Thyroid gland (tissue), 4 donors: ENCODE data around the gene IQSEC2. TPM values are rescaled to one million over a fixed set of nuclear protein-coding genes. Genes with fewer than 3 reads are reported as not detected.

Source experiments
- DNase-seq, 2 donors: peaks; one replicate each; pipeline ENCODE4 v3.0.0-alpha.2; 2019
- H3K27ac ChIP-seq, 3 donors: fragments of 200-600 bp; sonication (generic); 1 replicate in 2 of 3; 2 replicates in 1 of 3; pipeline ENCODE4 v1.5.1; 2016 to 2019; ENCODE audit warnings: mild to moderate bottlenecking in 1 of 3, moderate library complexity in 1 of 3
- H3K27me3 ChIP-seq: fragments of 200-600 bp; sonication (generic); one replicate; pipeline ENCODE4 v1.5.1; 2019
- H3K36me3 ChIP-seq, 2 donors: fragments of 200-600 bp; sonication (generic); one replicate each; pipeline ENCODE4 v1.5.1; 2016 to 2019
- H3K4me1 ChIP-seq, 2 donors: fragments of 200-600 bp; sonication (generic); one replicate each; pipeline ENCODE4 v1.5.1; 2017 to 2019
- H3K4me3 ChIP-seq, 3 donors: fragments of 200-600 bp; sonication (generic); replicated peaks in 1 of 3; 1 replicate in 2 of 3; 2 replicates in 1 of 3; pipeline ENCODE4 v1.5.1; 2016; ENCODE audit warnings: mild to moderate bottlenecking in 1 of 3
- H3K9me3 ChIP-seq: fragments of 200-600 bp; sonication (generic); one replicate; pipeline ENCODE4 v1.5.1; 2017
- CTCF ChIP-seq, 6 experiments: fragments of 200-600 bp in 3 of 6; fragments of 450-650 bp in 3 of 6; sonication (generic) in 3 of 6; IDR thresholded peaks; one replicate each; pipeline ENCODE4 v1.5.1; 2016 to 2019; ENCODE audit warnings: antibody characterized with exemption in 6 of 6, mild to moderate bottlenecking in 2 of 6, inconsistent platforms in 1 of 6, moderate library complexity in 1 of 6
- POLR2A ChIP-seq, 2 donors: fragments of 450-650 bp; IDR thresholded peaks; one replicate each; pipeline ENCODE4 v1.6.1; 2017; ENCODE audit warnings: antibody characterized with exemption in 2 of 2, mild to moderate bottlenecking in 2 of 2, moderate library complexity in 1 of 2
- WGBS, 2 donors: methylation state at CpG; one replicate each; pipeline ENCODE4 v1.1.5; 2017; 5-methylcytosine and 5-hydroxymethylcytosine counted together
- intact Hi-C: fragments of 100-400 bp; cut with DNase I; formaldehyde crosslinking; loops from one replicate; pipeline ENCODE4 v1.15.1; 2023
- total RNA-seq, 4 donors: library from RNA; depleted of rRNA; stranded (reverse); fragments of >200 nt; gene quantifications; one replicate each; pipeline ENCODE4 v1.2.3, GENCODE V29; 2016

The IQSEC2 gene
- total RNA-seq, 4 donors from 2014 or later = 14.1 to 23.7 (median 17.2) TPM

GRCh38 chrX:53262189-53262917 lies 19.0 kb downstream of the IQSEC2 start:
- 81 to 89% methylated on average over 7 of the region's 7 CpGs for WGBS, 2 donors
- Histone ChIP-seq H3K9me3 (no peaks in the 10 kb centered on the region), H3K27ac (no peak overlapping the region), H3K27me3 (no peaks in the 10 kb centered on the region), H3K4me1 (no peaks in the 10 kb centered on the region), H3K36me3 (no peaks in the 10 kb centered on the region), H3K4me3 (no peak overlapping the region)
- DNase-seq = no peak
- no peak for TF ChIP-seq CTCF (IDR thresholded peaks at IDR 0.05)
- no peak for TF ChIP-seq POLR2A (IDR thresholded peaks at IDR 0.05)
- intact Hi-C loops = no loop called here

- no peaks in the 10 kb centered on the region for H3K9me3 ChIP-seq
- H3K27me3 ChIP-seq = no peaks in the 10 kb centered on the region
- H3K4me1 ChIP-seq = no peaks in the 10 kb centered on the region
- intact Hi-C loops = no loop called here
- no peak overlapping the region for H3K27ac ChIP-seq
- WGBS, 2 donors = 60 to 66% methylated on average over 7 of the region's 7 CpGs
- no peak for DNase-seq
- H3K4me3 ChIP-seq = no peak overlapping the region
- H3K36me3 ChIP-seq = no peaks in the 10 kb centered on the region
- TF ChIP-seq CTCF (IDR thresholded peaks at IDR 0.05) (no peak), POLR2A (IDR thresholded peaks at IDR 0.05) (no peak)
These were observed 19.9 kb downstream of the IQSEC2 start for GRCh38 chrX:53261355-53261972.

GRCh38 chrX:53260836-53261235 lies 20.5 kb downstream of the IQSEC2 start:
- no peaks in the 10 kb centered on the region for H3K4me1 ChIP-seq
- no peaks in the 10 kb centered on the region for H3K27me3 ChIP-seq
- no peak overlapping the region for H3K27ac ChIP-seq
- no peaks in the 10 kb centered on the region for H3K9me3 ChIP-seq
- intact Hi-C loops = no loop called here
- DNase-seq = no peak
- no peak overlapping the region for H3K4me3 ChIP-seq
- TF ChIP-seq CTCF (IDR thresholded peaks at IDR 0.05) (no peak), POLR2A (IDR thresholded peaks at IDR 0.05) (no peak)
- 77 to 95% methylated on average over 2 to 3 of the region's 7 CpGs for WGBS, 2 donors
- no peaks in the 10 kb centered on the region for H3K36me3 ChIP-seq

- Histone ChIP-seq H3K4me1 (no peaks in the 10 kb centered on the region), H3K27ac (no peak overlapping the region), H3K36me3 (no peaks in the 10 kb centered on the region), H3K9me3 (no peaks in the 10 kb centered on the region), H3K4me3 (no peak overlapping the region), H3K27me3 (no peaks in the 10 kb centered on the region)
- intact Hi-C loops = no loop called here
- 92 to 95% methylated on average over 6 of the region's 6 CpGs for WGBS, 2 donors
- no peak for DNase-seq
- no peak for TF ChIP-seq CTCF (IDR thresholded peaks at IDR 0.05)
- TF ChIP-seq POLR2A (IDR thresholded peaks at IDR 0.05) = no peak
These were observed 23.5 kb downstream of the IQSEC2 start for GRCh38 chrX:53257670-53258423.

GRCh38 chrX:53257166-53257565 lies 24.2 kb downstream of the IQSEC2 start:
- Histone ChIP-seq H3K4me1 (no peaks in the 10 kb centered on the region), H3K9me3 (no peaks in the 10 kb centered on the region), H3K4me3 (no peak overlapping the region), H3K27me3 (no peaks in the 10 kb centered on the region), H3K27ac (no peak overlapping the region), H3K36me3 (no peaks in the 10 kb centered on the region)
- no peak for TF ChIP-seq CTCF (IDR thresholded peaks at IDR 0.05)
- intact Hi-C loops = no loop called here
- DNase-seq = no peak
- 77 to 81% methylated on average over 3 of the region's 13 CpGs for WGBS, 2 donors
